Esophagus squamous epithelium (tissue), 4 donors: ENCODE data around the gene VOPP1.
A peak's percentile ranks its signal among the peaks of the same experiment; 100 is the strongest.

Source experiments
- CTCF ChIP-seq, 6 experiments: fragments of 450-650 bp in 4 of 6; fragments of 200-600 bp in 2 of 6; sonication (generic) in 2 of 6; IDR thresholded peaks; one replicate each; pipeline ENCODE4 v1.5.1; 2016 to 2019; ENCODE audit warnings: antibody characterized with exemption in 6 of 6, mild to moderate bottlenecking in 4 of 6, moderate library complexity in 4 of 6
- POLR2A ChIP-seq, 4 donors: fragments of 450-650 bp; IDR thresholded peaks; one replicate each; pipeline ENCODE4 v1.6.1; 2017; ENCODE audit warnings: antibody characterized with exemption in 4 of 4, mild to moderate bottlenecking in 4 of 4, moderate library complexity in 3 of 4

GRCh38 chr7:55571511-55572377, 558 bp downstream of the VOPP1 start:
- TF ChIP-seq POLR2A (IDR thresholded peaks at IDR 0.05), result peak in 1 of 4 donors; percentile 47
- peak in 2 of 6 experiments; percentile 10 to 15 for TF ChIP-seq CTCF (IDR thresholded peaks at IDR 0.05)
